NCI-H69 (cell line): Measurements from ENCODE around the gene SLC13A5.
"Not testable (repeated sequence)": the region's sequence is repeated elsewhere in the genome, so short reads cannot be mapped to it uniquely, and the experiment has no call there.

ENCODE experiments used
- DNase-seq: peaks from one replicate; lab custom pipeline; 2025; lab: John Stamatoyannopoulos, UW

The SLC13A5 gene

GRCh38 chr17:6661464-6661848 lies 51.7 kb downstream of the SLC13A5 start:
- DNase-seq, result no peak

DNA sequence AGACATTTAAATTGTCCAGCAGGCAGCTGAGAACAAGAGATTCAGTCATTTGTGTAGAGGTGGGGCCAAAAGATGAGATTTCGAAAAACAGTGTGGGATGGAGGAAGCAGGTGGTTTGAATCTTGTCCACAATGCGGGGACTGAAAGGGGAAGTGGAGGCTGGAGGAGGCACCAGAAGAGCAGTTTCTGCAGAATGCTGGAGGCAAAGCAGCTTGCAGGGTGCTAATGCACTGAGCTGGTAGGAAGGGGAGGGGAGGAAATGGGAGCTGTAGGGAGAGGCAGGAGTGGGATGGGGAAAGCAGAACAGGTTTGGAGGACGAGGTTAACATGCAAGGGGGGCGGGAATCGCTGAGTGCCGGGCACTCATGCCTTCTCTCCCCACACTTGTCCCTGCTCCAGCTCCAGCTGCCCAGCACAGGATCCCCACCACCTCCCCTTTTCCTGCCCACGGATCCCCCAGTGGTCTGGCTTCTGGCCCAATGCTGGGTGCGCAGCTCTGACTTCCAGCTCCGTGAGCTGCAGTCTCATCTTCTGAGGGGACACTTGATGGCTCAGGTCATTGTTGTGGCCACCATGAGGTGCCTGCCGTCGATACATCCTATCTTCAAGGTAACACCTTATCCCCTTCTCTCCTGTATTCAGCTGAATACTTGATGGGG lies 52.2 kb downstream of the SLC13A5 start:
- DNase-seq, result no peak

DNA sequence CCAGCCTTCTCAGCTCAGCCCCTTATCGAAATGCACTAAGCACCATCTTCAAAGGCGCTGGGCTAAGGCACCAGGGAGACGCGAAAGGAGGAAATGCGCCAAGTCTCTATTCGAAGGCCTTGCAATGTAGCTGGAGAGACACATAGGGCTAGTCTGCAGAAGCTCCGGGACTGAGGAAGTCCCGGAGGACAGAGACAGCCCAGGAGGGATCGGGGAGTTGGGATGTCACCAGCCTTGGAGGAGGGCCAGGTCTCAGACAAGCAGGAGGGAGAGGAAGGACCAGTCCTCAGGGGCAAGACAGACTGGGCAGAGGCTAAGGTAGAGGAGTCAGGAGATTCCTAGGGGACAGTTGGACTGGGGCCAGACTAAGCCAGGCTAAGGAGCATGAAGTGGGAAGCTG lies 53.1 kb downstream of the SLC13A5 start:
- no peak for DNase-seq

GRCh38 chr17:6658411-6658810 lies 54.8 kb downstream of the SLC13A5 start:
- not testable (repeated sequence) for DNase-seq

DNA sequence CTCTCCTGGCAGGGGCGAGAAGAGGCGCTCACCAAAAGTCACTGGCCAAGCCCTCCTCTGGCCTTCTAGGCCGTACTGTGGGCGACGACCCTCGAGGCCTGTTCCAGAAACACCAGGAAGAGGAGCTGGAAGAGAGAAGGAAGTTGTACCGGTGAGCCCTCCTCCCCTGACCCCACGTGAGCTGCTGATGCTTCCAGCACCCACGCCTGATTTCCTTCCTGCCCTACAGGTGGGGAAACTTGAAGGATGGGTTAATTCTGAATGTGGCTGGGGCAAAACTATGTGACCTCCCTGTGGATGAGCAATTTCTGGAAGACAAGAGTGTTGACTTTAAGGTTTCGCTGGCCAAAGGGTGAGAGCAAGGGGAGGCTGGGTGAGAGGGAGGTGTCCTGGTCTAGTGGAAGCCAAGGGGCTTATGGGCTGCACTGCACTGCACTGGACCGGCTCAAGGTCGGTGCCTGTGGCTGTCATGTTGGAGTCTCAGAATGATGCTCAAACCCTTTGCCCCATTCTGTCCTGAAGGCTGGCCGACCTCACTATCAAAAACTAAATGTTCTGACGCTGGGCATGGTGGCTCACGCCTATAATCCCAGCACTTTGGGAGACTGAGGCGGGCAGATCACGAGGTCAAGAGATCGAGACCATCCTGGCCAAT lies 55.4 kb downstream of the SLC13A5 start:
- no peak for DNase-seq

DNA sequence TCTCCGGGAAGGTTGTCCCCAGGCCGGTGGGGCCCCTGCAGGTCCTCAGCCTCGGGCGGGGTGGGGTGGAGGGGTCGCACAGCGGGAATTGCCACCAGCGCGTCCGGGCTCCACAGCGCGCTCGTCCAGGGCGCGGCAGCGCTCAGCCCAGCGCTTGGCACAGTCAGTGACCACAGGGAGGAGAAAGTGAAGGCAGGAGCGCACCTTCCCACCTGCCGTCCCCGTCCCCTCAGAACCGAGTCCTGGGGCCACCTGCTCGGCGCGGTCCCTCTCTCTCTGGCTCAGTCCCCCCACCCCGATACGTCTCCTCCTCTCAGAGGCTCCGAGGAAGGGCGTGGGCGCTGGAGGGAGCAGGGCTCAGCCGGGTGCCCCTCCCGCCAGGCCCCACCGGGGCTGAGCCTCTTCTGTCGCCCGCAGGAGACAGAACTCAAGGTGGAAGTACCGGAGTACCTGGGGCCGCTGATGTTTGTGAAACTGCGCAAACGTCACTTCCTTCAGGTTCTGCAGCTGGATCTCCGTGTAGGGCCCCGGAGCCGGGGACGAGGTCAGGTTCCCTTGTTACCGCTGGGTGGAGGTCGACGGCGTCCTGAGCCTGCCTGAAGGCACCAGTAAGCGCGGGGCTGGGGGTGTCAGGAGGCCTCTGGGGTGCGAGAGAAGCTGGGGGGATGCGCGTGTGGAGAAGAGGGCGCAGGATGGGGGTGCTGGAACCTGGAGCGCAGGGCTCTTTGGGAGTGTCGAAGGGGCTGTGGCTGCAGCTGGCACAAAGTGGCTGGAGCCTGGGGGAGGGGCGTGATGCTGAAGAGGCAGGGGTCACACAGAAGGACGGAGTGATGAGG lies 56.2 kb downstream of the SLC13A5 start:
- peak; percentile 14 for DNase-seq

GRCh38 chr17:6655732-6656361 lies 57.3 kb downstream of the SLC13A5 start:
- DNase-seq, result not testable (repeated sequence)

DNA sequence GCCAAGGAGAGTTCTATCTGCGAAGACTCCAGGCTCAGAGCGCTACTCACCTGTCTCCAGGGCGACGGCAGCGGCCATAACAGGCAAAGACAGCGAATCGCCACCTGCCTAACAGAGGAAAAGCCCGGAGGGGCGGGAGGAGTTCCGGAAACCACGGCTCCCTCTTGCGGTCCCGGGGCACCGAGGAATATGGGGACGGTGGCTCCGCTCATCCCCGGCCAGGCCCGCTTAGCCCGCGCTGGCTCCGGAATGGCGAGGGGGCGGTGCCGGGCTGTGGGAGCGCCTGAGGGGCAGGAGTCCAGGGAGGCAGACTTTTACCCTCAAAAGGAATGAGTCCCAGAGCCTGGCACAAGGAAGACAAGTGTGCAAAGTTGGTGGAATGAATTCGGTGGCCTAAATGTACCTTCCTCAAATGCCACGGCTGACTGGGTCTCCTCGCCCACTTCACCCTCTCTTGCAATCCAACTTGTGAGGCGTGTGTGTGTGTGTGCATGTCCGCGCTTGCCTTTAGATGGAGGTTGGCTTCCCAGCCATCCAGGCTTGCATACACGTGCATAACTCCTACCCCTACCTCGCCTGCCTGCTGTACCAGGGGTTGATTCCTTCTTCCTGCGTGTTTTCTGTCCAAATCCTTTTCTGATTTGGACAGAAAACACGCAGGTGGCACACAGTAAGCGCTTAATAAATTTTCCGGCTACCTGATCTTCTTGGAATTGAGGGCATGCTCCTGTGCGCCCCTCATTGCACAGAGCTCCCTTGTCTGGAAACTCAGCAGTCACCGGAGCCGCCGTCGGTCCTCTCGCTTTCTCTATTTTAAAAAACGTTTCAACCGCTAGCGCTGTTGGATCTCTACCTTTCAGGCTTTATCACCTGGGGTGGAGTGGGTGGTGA lies 58.1 kb downstream of the SLC13A5 start:
- DNase-seq, result peak; percentile 82

GRCh38 chr17:6651919-6652452 lies 61.2 kb downstream of the SLC13A5 start:
- DNase-seq, result peak; percentile 52

DNA sequence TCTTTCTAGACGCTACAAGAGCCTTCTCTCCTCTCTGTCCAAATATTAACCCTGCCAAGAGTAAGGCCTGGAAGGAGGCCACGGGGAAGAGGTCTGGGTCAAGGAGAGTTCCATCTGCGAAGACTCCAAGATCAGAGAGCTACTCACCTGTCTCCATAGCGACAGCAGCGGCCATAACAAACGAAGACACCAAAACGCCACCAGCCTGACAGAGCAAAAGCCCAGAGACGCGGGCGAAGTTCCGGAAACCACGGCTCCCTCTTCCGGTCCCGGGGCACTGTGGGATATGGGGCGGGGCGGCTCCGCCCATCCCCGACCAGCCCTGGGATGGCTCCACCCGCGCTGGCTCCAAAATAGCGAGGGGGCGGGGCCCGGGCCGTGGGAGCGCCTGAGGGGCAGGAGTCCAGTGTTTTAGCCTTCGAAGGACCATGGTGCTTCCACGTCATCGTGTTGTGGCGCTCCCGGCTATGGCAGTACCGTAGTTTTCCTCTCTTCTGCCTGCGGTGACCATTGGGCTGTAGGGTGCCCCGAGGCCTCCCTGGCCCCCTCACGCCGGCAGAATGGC lies 61.7 kb downstream of the SLC13A5 start, which contains the start of the genes C17orf100 and MED31:
Gene C17orf100 (plus strand): TSS at position 409 of the 565 bp plus-strand sequence. CDS start 152 bp downstream, at position 561.
Gene MED31 (minus strand): TSS at position 252 of the 565 bp plus-strand sequence. CDS start 77 bp downstream, at position 175.
- DNase-seq, result peak; percentile 90

GRCh38 chr17:6648181-6648580 lies 65.0 kb downstream of the SLC13A5 start:
- peak; percentile 6 for DNase-seq

DNA sequence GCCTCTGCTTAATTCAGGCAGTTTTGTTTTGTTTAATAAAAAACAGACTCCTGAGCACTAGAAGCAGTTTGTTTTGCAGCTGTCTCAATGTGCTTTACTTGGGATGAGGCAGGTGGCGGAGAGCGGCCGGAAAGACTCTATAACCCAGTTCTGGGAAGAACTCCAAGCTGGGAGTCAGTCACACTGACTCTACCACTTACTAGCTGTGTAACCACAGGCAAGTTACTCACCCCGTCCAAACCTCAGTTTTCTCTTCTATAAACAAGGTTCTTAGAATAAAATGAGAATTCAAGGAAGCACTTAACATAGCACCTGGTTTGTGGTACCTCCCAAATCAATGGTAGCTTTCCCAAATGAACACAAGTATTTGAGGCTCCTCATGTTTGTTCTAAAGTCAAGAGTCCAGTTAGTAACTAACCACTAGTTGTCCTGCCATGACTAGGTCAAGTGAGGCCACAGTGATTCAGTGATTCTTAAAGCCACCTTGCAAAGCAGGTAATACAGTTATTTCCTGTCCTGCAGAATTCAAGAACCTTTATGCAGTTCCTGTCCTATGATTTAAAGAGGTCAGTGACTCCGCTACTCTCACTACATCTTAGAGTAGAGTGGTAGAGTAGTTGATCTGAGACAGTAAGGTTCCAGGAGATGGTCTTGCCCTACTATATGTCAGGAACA lies 69.6 kb downstream of the SLC13A5 start:
- DNase-seq, result no peak

DNA sequence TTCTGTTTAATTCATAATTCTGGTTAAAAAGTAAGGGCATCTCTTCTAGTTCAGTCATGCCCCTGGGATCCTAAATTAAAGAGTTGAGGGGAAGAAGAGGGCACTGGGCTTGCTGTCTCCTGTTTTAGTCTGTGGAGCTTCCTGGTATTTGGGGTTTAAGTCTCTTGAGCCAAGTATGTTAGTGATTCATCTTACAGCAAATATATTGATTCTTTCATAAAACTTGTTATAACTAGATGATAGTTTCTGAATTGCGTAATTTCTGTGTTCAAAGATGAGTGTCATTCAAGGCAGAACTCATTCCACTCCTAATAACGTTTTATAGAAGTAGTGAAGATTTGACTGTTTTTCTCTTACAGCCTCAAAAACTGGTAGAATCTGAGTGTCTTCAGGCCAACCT lies 70.6 kb downstream of the SLC13A5 start:
- no peak for DNase-seq

DNA sequence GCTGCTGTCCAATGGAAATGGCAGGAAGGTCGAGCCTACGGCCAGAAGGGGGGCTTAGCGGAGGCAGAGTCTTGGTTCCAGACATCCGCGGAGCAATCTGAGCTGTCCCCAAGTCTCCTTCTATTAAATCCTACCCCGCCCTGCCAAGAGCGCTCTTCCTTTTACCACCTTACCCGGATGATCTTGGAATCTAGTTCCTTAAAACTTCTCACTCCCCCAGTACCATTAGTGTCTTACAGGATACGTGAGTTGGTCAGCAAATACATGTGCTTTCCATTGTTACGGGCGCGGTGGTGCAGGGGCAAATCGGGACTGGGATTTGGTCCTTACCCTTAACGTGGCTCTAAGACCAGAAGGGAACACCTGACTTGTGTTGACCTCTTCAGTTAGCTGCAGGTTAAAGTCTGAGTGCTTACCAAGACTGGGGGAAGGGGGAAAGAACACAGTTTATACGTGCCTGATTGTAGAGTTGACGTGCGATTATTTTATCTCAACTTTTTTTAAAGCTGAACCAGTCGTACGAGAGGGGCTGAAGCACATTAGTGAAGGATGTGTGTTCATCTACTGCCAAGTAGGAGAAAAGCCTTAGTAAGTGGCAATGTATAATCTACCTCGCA lies 71.8 kb downstream of the SLC13A5 start:
- DNase-seq, result peak; percentile 39

DNA sequence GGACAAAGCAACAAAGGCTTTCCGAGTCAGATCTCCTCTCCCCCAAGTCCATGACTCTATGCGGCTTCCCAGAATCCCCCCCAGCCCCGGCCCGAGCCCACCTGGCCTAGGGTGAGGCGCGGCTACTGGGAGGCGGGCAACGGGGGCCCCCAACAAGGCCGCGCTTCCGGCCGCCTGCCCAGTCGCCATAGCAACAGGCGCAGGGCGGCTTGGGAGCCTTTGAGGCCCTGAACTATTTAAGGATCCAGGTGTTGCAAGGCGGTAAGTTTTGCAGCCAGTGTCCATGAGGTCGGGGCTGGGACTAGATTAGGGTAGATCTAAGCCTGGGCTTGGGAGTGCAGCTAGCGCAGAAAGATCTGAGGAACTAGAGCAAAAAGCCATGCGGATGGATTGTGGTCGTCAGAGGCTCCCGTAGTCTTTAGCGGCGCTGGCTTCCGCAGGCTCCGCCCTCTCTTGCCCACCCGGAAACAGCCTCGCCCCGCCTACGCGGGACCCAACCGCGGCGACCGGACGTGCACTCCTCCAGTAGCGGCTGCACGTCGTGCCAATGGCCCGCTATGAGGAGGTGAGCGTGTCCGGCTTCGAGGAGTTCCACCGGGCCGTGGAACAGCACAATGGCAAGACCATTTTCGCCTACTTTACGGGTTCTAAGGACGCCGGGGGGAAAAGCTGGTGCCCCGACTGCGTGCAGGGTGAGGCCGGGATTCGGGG lies 72.5 kb downstream of the SLC13A5 start, which contains the start of the genes KIAA0753 and TXNDC17:
Gene KIAA0753 (minus strand): TSS at position 176 of the 711 bp plus-strand sequence. CDS start 5,608 bp downstream, outside the sequence.
Gene TXNDC17 (plus strand): TSS at position 525 of the 711 bp plus-strand sequence. CDS start 23 bp downstream, at position 548.
- peak; percentile 89 for DNase-seq

- DNase-seq, result peak; percentile 49
Measured at GRCh38 chr17:6639586-6640535, 73.3 kb downstream of the SLC13A5 start.

GRCh38 chr17:6639014-6639585 lies 74.1 kb downstream of the SLC13A5 start:
- no peak for DNase-seq
